Testis (tissue), 3 donors: Measurements from ENCODE around the gene ANKRD53. TPM values are rescaled to one million over a fixed set of nuclear protein-coding genes. Genes with fewer than 3 reads are reported as not detected.

Experiments used
- DNase-seq: peaks from one replicate; pipeline ENCODE4 v3.0.0-alpha.2; 2019
- H3K27ac ChIP-seq, 2 donors: fragments of 200-600 bp; sonication (generic); one replicate each; pipeline ENCODE4 v1.5.1; 2019
- H3K27me3 ChIP-seq: fragments of 200-600 bp; sonication (generic); one replicate; pipeline ENCODE4 v1.5.1; 2019
- H3K36me3 ChIP-seq: fragments of 200-600 bp; sonication (generic); one replicate; pipeline ENCODE4 v1.5.1; 2017; ENCODE audit warnings: low read depth; ENCODE audit errors: missing control alignments
- H3K4me1 ChIP-seq: fragments of 200-600 bp; sonication (generic); one replicate; pipeline ENCODE4 v1.5.1; 2019
- H3K4me3 ChIP-seq, 2 donors: fragments of 200-600 bp; sonication (generic); one replicate each; pipeline ENCODE4 v1.5.1; 2017 to 2019
- H3K9me3 ChIP-seq: fragments of 200-600 bp; sonication (generic); one replicate; pipeline ENCODE4 v1.5.1; 2017
- CTCF ChIP-seq, 3 experiments: fragments of 450-650 bp in 2 of 3; fragments of 200-600 bp in 1 of 3; sonication (generic) in 1 of 3; IDR thresholded peaks; one replicate each; pipeline ENCODE4 v1.5.1; 2016 to 2019; ENCODE audit warnings: antibody characterized with exemption in 3 of 3, mild to moderate bottlenecking in 2 of 3, moderate library complexity in 1 of 3
- POLR2A ChIP-seq: fragments of 450-650 bp; IDR thresholded peaks from one replicate; pipeline ENCODE4 v1.6.1; 2017; ENCODE audit warnings: antibody characterized with exemption, mild to moderate bottlenecking, moderate library complexity
- WGBS, 2 donors: methylation state at CpG; one replicate each; pipeline ENCODE4 v1.1.5; 2018; 5-methylcytosine and 5-hydroxymethylcytosine counted together
- intact Hi-C: fragments of 100-400 bp; cut with DNase I; formaldehyde crosslinking; loops from one replicate; pipeline ENCODE4 v1.15.1; 2023; ENCODE audit warnings: low total_unique reads
- polyA plus RNA-seq: library from polyadenylated mRNA; stranded (reverse); fragments of 350-450 nt; fragmentation: Illumina TruSeq; extraction: RNeasy Lipid Tissue Mini Kit (QIAGEN cat#74804); gene quantifications from one replicate; pipeline ENCODE4 v1.2.3, GENCODE V29; 2014; ENCODE audit warnings: low read depth, low replicate concordance; ENCODE audit not compliant: insufficient read depth
- total RNA-seq, 2 donors: library from RNA; depleted of rRNA; stranded (reverse); fragments of >200 nt; gene quantifications; one replicate each; pipeline ENCODE4 v1.2.3, GENCODE V29; 2016

Gene ANKRD53
- total and polyA plus RNA-seq, 3 donors from 2014 or later, result 10.6 to 52.2 (median 36.3) TPM

DNA sequence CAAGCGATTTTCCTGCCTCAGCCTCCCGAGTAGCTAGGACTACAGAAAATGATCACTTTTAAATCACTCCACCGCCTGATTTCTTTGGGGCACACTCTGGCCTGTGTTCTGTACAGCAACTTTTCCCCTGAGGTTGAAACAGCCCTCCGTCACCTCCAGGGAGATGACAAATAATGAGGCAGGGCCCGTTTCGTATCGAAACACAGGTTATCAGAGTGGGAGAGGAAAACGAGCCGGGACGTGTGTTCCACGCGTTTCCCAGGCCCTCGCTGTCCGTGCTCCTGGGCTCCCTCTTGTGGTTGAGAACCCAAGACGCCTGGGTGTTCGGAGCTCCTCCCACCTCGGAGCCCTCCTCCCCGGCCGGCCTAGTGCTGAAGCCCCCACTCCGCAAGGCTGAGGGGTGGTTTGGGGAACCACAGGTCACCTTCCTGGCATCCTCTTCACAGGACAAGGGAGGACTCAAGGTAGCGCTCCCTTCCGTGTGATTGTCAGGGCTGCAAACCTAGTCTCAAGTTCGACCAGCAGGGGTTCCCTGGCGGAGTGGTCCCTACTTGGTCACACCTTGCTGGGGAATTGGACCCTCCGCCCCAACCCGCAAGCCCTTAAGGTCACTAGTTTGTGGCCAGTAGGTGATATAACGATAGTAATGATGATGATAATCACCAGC lies 30.0 kb upstream of the ANKRD53 start:
- Histone ChIP-seq H3K4me1 (peaks cover 4% of the 10 kb centered on the region), H3K9me3 (no peaks in the 10 kb centered on the region), H3K27me3 (no peaks in the 10 kb centered on the region), H3K27ac (no peak overlapping the region), H3K4me3 (peak overlapping the region; percentile 16 to 43), H3K36me3 (no peaks in the 10 kb centered on the region)
- TF ChIP-seq CTCF (IDR thresholded peaks at IDR 0.05), result peak; percentile 53 to 82 (median 54)
- no peak for TF ChIP-seq POLR2A
- WGBS, 2 donors, result 10 to 12% methylated on average over 13 to 24 of the region's 27 CpGs
- intact Hi-C loops, result no loop called here
- peak; percentile 89 for DNase-seq

- Histone ChIP-seq H3K27ac (no peak overlapping the region), H3K27me3 (no peaks in the 10 kb centered on the region), H3K9me3 (no peaks in the 10 kb centered on the region), H3K4me3 (peak overlapping the region; percentile 16 to 43), H3K4me1 (peaks cover 4% of the 10 kb centered on the region), H3K36me3 (no peaks in the 10 kb centered on the region)
- 59 to 63% methylated on average over 11 of the region's 11 CpGs for WGBS, 2 donors
- intact Hi-C loops, result no loop called here
- peak; percentile 1 for DNase-seq
- TF ChIP-seq POLR2A (no peak), CTCF (IDR thresholded peaks at IDR 0.05) (no peak)
Measured at GRCh38 chr2:70949086-70949485, 29.3 kb upstream of the ANKRD53 start.

GRCh38 chr2:70954886-70955285 lies 23.5 kb upstream of the ANKRD53 start:
- no peaks in the 10 kb centered on the region for H3K9me3 ChIP-seq
- H3K27ac ChIP-seq, result no peak overlapping the region
- H3K27me3 ChIP-seq, result no peaks in the 10 kb centered on the region
- H3K4me1 ChIP-seq, result no peaks in the 10 kb centered on the region
- no peak overlapping the region for H3K4me3 ChIP-seq
- intact Hi-C loops, result no loop called here
- no peaks in the 10 kb centered on the region for H3K36me3 ChIP-seq
- DNase-seq, result peak; percentile 3
- 85 to 92% methylated on average over 7 of the region's 7 CpGs for WGBS, 2 donors
- no peak for TF ChIP-seq CTCF (IDR thresholded peaks at IDR 0.05)
- no peak for TF ChIP-seq POLR2A

DNA sequence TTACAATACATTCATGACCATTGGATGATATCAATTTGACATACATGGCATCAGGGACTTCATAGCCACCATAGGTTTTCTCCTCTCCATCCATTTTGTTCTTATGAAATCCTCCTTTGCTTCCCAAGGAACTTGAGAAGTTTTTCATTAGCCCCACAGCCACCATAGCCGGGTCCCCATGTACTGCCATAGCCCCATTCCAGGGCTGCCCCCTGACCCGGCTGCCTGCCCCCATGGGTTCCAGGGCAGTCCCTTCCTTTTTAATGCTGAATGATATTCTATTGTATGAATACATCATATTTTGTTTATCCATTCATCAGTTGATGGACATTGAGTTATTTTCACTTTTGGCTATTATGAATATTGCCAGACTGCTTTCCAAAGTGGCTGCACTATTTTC lies 22.3 kb upstream of the ANKRD53 start:
- TF ChIP-seq POLR2A (no peak), CTCF (IDR thresholded peaks at IDR 0.05) (no peak)
- no peak overlapping the region for H3K4me3 ChIP-seq
- no peaks in the 10 kb centered on the region for H3K4me1 ChIP-seq
- no peaks in the 10 kb centered on the region for H3K9me3 ChIP-seq
- intact Hi-C loops, result no loop called here
- H3K27me3 ChIP-seq, result no peaks in the 10 kb centered on the region
- H3K36me3 ChIP-seq, result no peaks in the 10 kb centered on the region
- DNase-seq, result no peak
- 80 to 95% methylated on average over 2 of the region's 2 CpGs for WGBS, 2 donors
- H3K27ac ChIP-seq, result no peak overlapping the region

DNA sequence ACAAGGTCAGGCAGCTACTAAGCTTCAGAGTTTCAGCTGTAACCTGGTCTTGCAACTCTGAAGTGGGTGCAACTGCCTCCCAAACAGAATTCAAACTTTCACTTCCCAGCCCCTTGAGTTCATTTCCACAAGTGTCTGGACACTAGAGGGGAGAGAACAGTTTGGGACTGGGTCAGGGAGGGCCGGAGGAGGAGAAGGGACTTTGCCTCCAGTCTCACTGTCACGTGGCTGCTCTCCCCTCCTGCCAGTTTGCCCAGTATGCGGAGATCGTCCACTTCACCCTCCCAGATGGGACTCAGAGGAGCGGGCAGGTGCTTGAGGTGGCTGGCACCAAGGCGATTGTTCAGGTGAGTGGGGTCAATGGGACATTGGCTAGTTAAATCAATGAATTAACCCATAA lies 20.6 kb upstream of the ANKRD53 start:
- H3K4me3 ChIP-seq, result no peak overlapping the region
- H3K27me3 ChIP-seq, result no peaks in the 10 kb centered on the region
- 74 to 84% methylated on average over 6 of the region's 6 CpGs for WGBS, 2 donors
- DNase-seq, result peak; percentile 1
- H3K36me3 ChIP-seq, result no peaks in the 10 kb centered on the region
- no peak overlapping the region for H3K27ac ChIP-seq
- TF ChIP-seq CTCF (IDR thresholded peaks at IDR 0.05) (no peak), POLR2A (no peak)
- H3K4me1 ChIP-seq, result no peaks in the 10 kb centered on the region
- no peaks in the 10 kb centered on the region for H3K9me3 ChIP-seq
- intact Hi-C loops, result no loop called here
